ENCODE measurements around the gene TMEM72. TPM values are rescaled to one million over a fixed set of nuclear protein-coding genes. Genes with fewer than 3 reads are reported as not detected.

Gene TMEM72
- total and polyA plus RNA-seq, 2 experiments from 2014 or later = not detected

- TF ChIP-seq ZNF462 (CRISPR knock-in tag; IDR thresholded peaks at IDR 0.05) (no peak), EZH2 (IDR thresholded peaks at IDR 0.05; ENCODE audit: low read depth, unreplicated experiment) (no peak), JUNB (IDR thresholded peaks at IDR 0.05; ENCODE audit: unreplicated experiment) (no peak), ETS1 (IDR thresholded peaks at IDR 0.05) (no peak)
- TF ChIP-seq, protein P1, sequence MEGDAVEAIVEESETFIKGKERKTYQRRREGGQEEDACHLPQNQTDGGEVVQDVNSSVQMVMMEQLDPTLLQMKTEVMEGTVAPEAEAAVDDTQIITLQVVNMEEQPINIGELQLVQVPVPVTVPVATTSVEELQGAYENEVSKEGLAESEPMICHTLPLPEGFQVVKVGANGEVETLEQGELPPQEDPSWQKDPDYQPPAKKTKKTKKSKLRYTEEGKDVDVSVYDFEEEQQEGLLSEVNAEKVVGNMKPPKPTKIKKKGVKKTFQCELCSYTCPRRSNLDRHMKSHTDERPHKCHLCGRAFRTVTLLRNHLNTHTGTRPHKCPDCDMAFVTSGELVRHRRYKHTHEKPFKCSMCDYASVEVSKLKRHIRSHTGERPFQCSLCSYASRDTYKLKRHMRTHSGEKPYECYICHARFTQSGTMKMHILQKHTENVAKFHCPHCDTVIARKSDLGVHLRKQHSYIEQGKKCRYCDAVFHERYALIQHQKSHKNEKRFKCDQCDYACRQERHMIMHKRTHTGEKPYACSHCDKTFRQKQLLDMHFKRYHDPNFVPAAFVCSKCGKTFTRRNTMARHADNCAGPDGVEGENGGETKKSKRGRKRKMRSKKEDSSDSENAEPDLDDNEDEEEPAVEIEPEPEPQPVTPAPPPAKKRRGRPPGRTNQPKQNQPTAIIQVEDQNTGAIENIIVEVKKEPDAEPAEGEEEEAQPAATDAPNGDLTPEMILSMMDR (conservative IDR thresholded peaks at IDR 0.05; ENCODE audit: low read depth in 2 of 2) = no peak
Measured at GRCh38 chr10:44937196-44938005, 26.3 kb downstream of the TMEM72 start (continued).

Measured in GM23338 (cell line).